ENCODE results near the gene KIF3B.
"Not testable (repeated sequence)": the region's sequence is repeated elsewhere in the genome, so short reads cannot be mapped to it uniquely, and the experiment has no call there.

KIF3B gene

DNA sequence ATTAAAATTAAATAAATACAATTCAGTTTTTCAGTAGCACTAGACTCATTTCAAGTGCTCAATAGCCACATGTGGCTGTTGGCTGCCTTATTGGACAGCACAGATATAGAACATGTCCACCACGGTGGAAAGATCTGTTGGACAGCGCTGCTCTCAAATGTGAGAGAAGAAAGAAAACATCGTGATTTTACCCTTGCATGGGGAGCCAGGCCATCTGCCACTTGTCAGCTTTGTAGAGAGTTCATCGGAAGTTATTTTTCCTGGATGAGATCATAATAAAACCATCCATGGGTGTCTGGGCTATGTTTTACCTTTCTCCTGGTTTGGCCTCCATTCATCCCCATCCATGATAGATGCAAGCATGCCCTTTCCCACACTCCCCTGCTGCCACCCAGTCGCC is 5.8 kb upstream of the KIF3B start:
- H3K4me3 ChIP-seq: no peak overlapping the region
- no peak overlapping the region for H3K27ac ChIP-seq
- TF ChIP-seq CTCF (IDR thresholded peaks at IDR 0.05): no peak
- DNase-seq (ENCODE audit: low spot score): no peak

- TF ChIP-seq CTCF (IDR thresholded peaks at IDR 0.05): no peak
- H3K27ac ChIP-seq: no peak overlapping the region
- no peak overlapping the region for H3K4me3 ChIP-seq
- no peak for DNase-seq (ENCODE audit: low spot score)
Measured at GRCh38 chr20:32274359-32274758, 3.1 kb upstream of the KIF3B start.

DNA sequence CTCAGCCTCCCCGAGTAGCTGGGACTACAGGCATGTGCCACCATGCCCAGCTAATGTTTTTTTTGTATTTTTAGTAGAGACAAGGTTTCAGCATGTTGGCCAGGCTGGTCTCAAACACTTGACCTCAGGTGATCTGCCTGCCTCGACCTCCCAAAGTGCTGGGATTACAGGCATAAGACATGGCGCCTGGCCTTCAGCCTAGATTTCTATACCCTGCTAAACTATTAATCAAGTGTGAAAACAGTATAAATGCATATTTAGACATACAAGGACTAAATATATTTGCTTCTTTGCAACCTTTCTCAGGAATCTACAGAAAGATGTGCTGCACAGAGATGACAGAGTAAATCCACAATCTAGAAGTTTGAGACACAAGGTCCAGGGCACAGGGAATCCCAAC is 2.3 kb upstream of the KIF3B start:
- H3K4me3 ChIP-seq; DNase-seq (ENCODE audit: low spot score); H3K27ac ChIP-seq: not testable (repeated sequence)

- Histone ChIP-seq H3K27ac (peak overlapping the region; percentile 46 to 67), H3K4me3 (peak overlapping the region; percentile 79)
- no peak for TF ChIP-seq CTCF (IDR thresholded peaks at IDR 0.05)
- no peak for DNase-seq (ENCODE audit: low spot score)
Measured at GRCh38 chr20:32278199-32278643, 770 bp downstream of the KIF3B start.

DNA sequence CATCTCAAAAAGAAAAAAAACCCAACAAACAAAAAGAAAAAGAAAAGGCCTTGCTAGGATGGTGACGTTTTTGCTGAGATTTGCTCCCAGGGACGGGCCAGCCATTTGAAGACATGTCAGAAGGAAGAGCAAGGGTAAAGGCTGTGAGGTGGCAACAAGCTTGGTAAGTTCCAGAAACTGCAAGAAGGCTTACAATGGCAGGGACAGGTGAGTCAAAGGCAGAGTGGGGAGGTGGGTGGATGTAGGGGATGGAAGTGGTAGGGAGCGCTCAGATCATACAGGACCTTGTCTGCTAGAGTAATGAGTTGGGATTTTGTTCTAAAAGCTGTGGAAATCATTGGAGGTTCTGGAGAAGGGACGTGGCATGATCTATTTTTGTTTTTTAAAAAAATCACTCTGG is 4.3 kb downstream of the KIF3B start:
- H3K4me3 ChIP-seq: no peak overlapping the region
- no peak overlapping the region for H3K27ac ChIP-seq
- TF ChIP-seq CTCF (IDR thresholded peaks at IDR 0.05): no peak
- DNase-seq (ENCODE audit: low spot score): no peak

DNA sequence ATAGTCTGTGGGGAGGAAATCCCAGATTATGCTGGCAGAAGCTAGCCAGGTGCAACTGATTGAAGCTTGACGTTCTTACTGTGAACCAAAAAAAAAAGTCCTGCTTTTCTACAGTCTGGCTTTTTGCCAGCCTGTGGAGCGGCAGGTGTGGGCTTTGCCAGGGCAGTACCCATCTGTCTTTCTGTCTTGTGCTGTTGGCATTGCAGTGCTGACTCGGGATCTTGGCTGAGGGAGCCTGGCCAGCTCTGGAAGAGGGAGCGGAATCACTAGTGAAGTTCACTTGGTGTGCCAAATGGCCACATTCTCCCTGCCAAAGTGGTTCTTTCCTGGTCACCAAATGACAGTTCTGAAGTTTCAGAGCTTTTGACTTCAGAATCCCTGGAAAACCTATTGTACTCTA is 5.0 kb downstream of the KIF3B start:
- H3K27ac ChIP-seq: no peak overlapping the region
- TF ChIP-seq CTCF (IDR thresholded peaks at IDR 0.05): no peak
- DNase-seq (ENCODE audit: low spot score): no peak
- no peak overlapping the region for H3K4me3 ChIP-seq

DNA sequence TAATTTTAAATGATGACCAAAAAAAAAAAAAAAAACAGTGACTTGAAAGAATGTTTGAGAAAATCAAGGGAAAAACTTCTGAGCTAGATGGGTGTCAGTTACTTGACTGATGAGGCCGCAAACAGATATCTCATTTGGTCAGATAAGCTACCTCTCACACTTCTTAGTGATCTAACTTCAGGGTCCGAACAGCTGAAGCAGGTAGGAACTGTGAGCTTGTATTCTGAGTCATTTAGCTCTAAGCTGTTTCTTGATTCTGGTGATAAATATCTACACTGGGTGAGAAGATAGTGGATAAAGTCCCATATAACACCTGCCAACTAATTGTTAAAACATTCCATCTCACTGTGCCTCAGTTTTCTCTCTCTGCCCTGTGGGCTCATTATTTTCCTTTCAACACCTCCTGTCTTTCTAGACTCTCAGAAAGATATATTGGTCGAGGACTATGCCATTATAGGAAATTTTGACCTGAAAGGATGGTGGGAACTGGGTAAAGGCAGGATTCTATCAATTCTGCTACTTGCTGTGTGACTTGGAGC is 7.7 kb downstream of the KIF3B start:
- Histone ChIP-seq H3K4me3 (no peak overlapping the region), H3K27ac (peak overlapping the region in 1 of 2 donors; percentile 1)
- TF ChIP-seq CTCF (IDR thresholded peaks at IDR 0.05): no peak
- no peak for DNase-seq (ENCODE audit: low spot score)

Measured in coronary artery (tissue), 2 donors.